H4 (cell line): ENCODE measurements around the gene MKRN2OS. TPM values are rescaled to one million over a fixed set of nuclear protein-coding genes. Genes with fewer than 3 reads are reported as not detected.

Experiments used
- DNase-seq: peaks from one replicate; pipeline ENCODE4 v3.0.0-alpha.2; 2015; ENCODE audit warnings: low spot score
- total RNA-seq: library from RNA; depleted of rRNA; stranded (reverse); fragments of >200 nt; shearing (Covaris generic); gene quantifications from 2 replicates; pipeline ENCODE4 v1.2.3, GENCODE V29; 2014; rRNA removed

MKRN2OS gene
- total RNA-seq, 1 experiment from 2014 or later = not detected

DNA sequence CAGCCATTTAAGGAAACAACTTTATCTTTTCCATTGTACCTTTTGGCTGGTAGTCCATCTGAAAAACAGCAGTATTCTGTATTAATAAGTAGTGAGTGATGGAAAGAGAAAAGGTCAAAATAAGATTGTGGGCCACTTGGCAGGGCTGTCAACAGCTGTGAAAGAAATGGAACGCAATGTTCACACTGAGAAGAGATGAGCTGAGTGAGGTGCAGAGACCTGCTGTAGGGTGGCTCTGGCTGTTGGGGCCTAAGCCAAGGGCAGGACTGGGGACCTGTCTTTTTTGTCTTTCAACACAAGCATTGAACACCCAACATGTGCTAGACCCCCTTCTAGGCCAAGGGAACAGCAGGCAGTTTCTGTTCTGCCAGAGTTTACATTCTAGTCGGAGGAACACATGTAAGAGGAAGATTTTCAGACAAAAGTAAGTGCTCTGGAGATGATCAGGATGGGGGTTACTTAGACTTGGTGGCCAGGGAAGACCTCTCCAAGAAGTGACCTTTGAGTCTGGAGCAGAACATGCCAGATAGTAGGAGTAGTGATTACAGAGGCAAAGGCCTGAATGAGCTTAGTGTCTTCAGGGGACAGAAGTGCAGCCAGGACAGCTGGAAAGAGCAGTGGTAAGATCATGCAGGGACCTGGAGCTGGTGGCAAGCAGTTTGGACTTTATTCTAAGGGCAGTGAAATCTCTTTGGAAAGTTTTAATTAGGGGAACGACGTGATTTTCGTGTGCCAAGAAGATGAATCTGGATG, 31.4 kb downstream of the MKRN2OS start:
- DNase-seq = no peak

DNA sequence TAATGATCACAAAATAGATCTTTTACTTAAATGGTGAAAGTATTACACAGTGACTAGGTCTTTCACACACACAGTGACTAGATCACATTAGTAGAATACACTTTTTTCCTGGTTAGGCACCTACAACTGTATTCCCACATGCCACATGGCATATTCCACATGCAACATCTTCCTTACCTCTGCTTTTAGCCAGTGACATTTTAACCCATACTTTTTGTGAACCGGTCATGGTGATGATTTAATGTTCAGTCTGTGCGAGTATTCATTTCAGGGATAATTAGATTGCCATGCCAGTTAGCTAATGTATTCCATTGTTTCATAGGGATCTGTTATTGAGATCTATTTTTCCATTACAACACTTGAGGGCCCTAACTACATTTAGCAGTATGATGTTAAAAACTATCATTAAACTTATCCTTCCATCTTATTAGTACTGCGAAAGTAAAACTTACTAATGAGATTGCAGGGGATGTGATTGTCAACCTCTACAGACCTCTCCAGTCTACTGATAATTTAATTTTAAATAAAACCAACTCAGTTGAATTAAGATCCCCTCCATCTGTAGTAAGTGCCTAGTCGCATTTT, 32.7 kb downstream of the MKRN2OS start:
- DNase-seq = no peak

- DNase-seq = no peak
These were observed 35.8 kb downstream of the MKRN2OS start for GRCh38 chr3:12509466-12509865.

DNA sequence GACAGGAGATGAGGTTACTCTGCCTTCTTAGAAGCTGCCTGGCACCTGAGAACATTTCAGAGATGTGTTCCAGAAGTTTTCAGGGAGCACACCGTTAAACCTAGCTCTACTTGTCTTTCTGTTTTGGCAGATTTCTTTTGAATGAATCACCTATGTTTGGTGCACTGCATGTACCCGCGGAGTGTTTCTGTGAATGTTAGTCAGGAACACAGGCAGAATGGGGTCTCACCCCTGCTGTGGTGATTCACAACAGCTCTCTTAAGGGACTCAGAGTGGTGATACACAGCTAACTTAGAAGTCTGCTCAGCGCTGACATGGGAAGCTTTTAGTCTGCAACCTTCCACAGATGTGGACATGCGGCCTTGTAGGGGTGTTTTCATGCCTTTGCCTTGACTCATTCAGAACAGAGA, 37.0 kb downstream of the MKRN2OS start:
- DNase-seq = peak; percentile 16

DNA sequence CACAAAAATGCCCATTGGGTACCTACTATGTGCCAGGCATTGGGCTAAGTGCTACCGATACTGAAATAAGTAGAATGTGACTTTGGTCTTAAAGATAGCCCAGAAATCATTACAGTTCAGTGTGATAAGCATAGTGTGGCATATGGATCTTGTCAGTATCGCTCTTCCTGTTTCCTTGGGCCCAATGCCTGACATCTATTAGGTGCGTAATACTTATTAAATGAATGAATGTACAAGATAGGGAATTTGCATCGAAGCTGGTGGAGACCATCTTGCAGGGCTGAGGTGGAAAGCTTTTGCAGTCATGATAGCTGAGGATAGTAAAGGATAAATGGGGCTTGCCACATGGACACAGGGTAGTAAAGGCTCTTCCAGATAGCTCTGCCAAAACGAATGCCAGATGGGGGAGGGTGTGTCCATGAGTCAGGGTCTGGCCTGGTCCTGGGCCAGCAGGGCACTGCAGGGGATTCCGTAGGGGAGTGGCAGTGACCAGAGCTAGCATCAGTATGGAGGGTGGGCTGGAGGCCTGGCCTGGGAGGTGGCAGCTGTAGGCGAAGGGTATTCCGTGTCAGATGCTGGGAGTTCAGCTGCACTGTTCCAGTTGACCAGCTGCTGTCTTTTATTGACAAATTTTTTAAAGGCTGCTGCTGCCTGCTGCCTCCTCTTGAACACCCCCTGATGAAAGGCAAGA, 37.6 kb downstream of the MKRN2OS start:
- DNase-seq = no peak

GRCh38 chr3:12506201-12506709, 39.0 kb downstream of the MKRN2OS start:
- DNase-seq = no peak

DNA sequence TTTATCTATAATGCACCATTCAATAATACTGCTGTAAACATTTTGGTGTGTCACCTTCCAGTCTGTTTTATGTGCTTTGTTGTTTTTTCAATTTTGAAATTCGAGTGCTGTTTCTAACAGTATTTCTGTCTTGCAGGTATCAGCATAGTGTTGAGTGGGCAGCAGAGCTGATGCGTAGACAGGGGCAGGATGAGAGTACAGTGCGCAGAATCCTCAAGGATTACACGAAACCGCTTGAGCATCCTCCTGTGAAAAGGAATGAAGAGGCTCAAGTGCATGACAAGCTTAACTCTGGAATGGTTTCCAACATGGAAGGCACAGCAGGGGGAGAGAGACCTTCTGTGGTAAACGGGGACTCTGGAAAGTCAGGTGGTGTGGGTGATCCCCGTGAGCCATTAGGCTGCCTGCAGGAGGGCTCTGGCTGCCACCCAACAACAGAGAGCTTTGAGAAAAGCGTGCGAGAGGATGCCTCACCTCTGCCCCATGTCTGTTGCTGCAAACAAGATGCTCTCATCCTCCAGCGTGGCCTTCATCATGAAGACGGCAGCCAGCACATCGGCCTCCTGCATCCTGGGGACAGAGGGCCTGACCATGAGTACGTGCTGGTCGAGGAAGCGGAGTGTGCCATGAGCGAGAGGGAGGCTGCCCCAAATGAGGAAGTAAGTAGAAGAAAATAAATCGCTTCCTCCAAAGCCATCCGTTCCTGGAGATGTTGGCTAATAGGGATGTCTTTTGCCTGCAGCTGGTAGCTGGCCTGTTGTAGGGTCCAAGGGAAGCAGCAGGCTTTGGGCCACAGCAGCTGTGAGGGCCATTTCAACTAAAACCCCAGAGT, 42.0 kb downstream of the MKRN2OS start:
- DNase-seq = no peak

DNA sequence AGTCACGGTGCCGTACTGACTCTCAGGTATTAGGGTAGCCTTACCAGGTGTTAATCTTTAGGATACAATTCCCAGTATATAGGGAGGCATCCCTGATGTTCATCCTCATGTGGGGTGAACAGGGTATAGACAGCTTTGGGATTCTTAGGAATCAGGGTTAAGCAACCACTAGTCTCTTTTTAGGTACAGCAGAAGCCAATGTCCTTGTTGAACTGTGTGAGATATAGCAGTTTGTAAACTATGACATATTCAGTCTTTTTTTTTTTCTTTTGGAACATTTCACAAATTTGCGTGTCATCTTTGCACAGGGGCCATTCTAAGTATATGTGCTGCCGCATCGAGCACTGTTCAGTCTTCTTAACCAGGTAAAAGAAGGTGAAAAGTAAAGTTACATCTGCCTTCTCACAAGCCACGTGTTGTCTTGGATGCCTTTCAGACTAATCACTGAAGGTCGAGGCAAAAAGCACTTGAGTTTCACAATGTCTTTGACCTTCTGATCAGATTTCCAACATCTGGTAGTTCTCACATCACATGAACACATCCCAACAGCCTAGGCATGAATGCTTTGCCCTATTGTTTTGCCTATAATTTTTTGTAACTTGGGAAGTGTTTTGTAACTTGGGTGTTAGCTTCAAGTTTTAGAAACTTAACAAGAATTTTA, 43.8 kb downstream of the MKRN2OS start:
- no peak for DNase-seq

- no peak for DNase-seq
These were observed 45.8 kb downstream of the MKRN2OS start for GRCh38 chr3:12499474-12499873.

- DNase-seq = no peak
These were observed 48.9 kb downstream of the MKRN2OS start for GRCh38 chr3:12496453-12496761.

GRCh38 chr3:12495749-12496452, 49.4 kb downstream of the MKRN2OS start:
- DNase-seq = no peak

GRCh38 chr3:12490547-12490946, 54.8 kb downstream of the MKRN2OS start:
- DNase-seq = no peak

DNA sequence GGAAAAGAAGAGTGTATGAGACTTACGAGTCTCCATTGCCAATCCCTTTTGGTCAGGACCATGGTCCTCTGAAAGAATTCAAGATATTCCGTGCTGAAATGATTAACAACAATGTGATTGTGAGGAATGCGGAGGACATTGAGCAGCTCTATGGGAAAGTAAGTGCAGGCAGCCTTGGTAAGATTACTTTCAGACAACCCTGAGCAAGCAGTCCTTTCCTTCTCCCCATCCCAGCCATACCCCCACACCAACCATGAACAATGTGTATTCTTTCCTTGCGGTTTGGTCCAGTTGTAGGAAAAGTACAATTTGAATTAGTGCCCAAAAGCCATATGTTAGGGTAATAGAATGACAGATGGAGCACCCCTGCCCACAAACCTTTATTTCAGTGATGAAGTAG, 55.5 kb downstream of the MKRN2OS start:
- no peak for DNase-seq

Other genes starting within 250 kb of the MKRN2OS start
- gene TSEN2, start 61.0 kb downstream of the MKRN2OS start, total RNA-seq = 11.9 and 13.7 TPM in 2 replicates
- gene MKRN2, start 11.6 kb upstream of the MKRN2OS start, total RNA-seq = 29.9 and 35.0 TPM in 2 replicates
- gene RAF1, start 118.6 kb upstream of the MKRN2OS start, total RNA-seq = 81.5 and 89.2 TPM in 2 replicates
- gene TMEM40, start 213.8 kb upstream of the MKRN2OS start, total RNA-seq = 0.10 TPM in 1 of 2 replicates, not detected in the other